Activated B cell treated with CpG ODN at 0.5 μM for 24 hours (primary cell): ENCODE data around the gene ZBTB16. TPM values are rescaled to one million over a fixed set of nuclear protein-coding genes. Genes with fewer than 3 reads are reported as not detected.

ENCODE experiments used
- ATAC-seq: fragments of 200-7000 bp; cut with Tn5 transposase; one replicate; pipeline ENCODE4 v1.10.0; 2021; ENCODE audit warnings: low read depth, mild to moderate bottlenecking, moderate library complexity
- CTCF ChIA-PET: fragments of 350-600 bp; sonication (Branson Sonifier 250); formaldehyde crosslinking; loops from one replicate; lab custom pipeline; 2021; ENCODE audit warnings: antibody characterized with exemption; lab: Charles Lee
- POLR2A ChIA-PET: fragments of 350-600 bp; sonication (Branson Sonifier 250); formaldehyde crosslinking; loops from one replicate; lab custom pipeline; 2021; ENCODE audit warnings: antibody characterized with exemption; lab: Charles Lee
- DNase-seq: peaks from one replicate; pipeline ENCODE4 v3.0.0; 2022
- H3K27ac Mint-ChIP-seq: one replicate; pipeline ENCODE4 v1.8.0; 2020; ENCODE audit warnings: mixed read lengths
- H3K27me3 Mint-ChIP-seq: one replicate; pipeline ENCODE4 v1.8.0; 2021; ENCODE audit warnings: mixed read lengths
- H3K36me3 Mint-ChIP-seq: one replicate; pipeline ENCODE4 v1.8.0; 2021; ENCODE audit warnings: low read depth, mixed read lengths
- H3K4me1 Mint-ChIP-seq: one replicate; pipeline ENCODE4 v1.8.0; 2021; ENCODE audit warnings: mixed read lengths
- H3K4me3 Mint-ChIP-seq: one replicate; pipeline ENCODE4 v1.8.0; 2020; ENCODE audit warnings: mild to moderate bottlenecking, mixed read lengths
- H3K9me3 Mint-ChIP-seq: one replicate; pipeline ENCODE4 v1.8.0; 2020; ENCODE audit warnings: mixed read lengths
- CTCF ChIP-seq: fragments of 200-600 bp; IDR thresholded peaks from one replicate; pipeline ENCODE4 v1.8.0; 2022; ENCODE audit warnings: antibody characterized with exemption, mild to moderate bottlenecking
- intact Hi-C: fragments of 100-400 bp; cut with micrococcal nuclease; formaldehyde crosslinking; loops from one replicate; pipeline ENCODE4 v1.15.1; 2024
- total RNA-seq: library from RNA; stranded (reverse); gene quantifications from 2 replicates; pipeline ENCODE4 v1.2.3, GENCODE V29; 2022

The ZBTB16 gene
- total RNA-seq, 1 donor from 2014 or later, result 2.5 TPM

- no peaks in the 10 kb centered on the region for H3K36me3 Mint-ChIP-seq
- no peak overlapping the region for H3K27ac Mint-ChIP-seq
- H3K27me3 Mint-ChIP-seq, result peaks cover 42% of the 10 kb centered on the region
- peaks cover 16% of the 10 kb centered on the region for H3K4me1 Mint-ChIP-seq
- no peak for TF ChIP-seq CTCF
- ATAC-seq, result no peak
- ChIA-PET CTCF (interaction anchor here (4.2 kb wide), 1 partner anchor 203 kb away, joined by 18 read pairs; no protein-coding TSS in a partner anchor), POLR2A (no interaction called here)
- H3K4me3 Mint-ChIP-seq, result peak overlapping the region; percentile 11
- intact Hi-C loops, result loop anchor here (2.0 kb wide), 1 partner anchor 201 kb away; no protein-coding TSS in a partner anchor
- H3K9me3 Mint-ChIP-seq, result no peaks in the 10 kb centered on the region
- no peak for DNase-seq
Measured at GRCh38 chr11:114058026-114058706, 1.3 kb upstream of the ZBTB16 start.

DNA sequence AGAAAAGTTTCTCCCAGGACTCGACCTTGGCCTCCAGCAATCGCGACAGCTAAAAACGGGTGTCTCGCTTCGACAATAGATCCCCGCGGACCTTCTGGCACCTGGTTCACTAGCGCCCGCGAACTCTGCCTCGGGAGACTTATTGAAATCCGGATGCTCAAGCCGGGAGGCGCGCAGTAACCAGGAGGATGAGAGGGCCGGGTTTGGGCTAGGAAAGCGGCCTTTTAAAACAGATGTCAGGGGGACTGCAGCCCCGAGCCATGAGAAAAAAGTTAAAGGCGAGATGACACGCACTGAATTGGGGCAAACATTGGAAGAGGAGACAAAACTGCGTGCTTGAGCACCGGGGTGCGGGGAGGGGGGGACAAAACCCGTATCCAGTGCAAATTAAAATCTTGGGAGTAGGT is 637 bp upstream of the ZBTB16 start:
- H3K36me3 Mint-ChIP-seq, result no peaks in the 10 kb centered on the region
- DNase-seq, result no peak
- no peak for TF ChIP-seq CTCF
- no peaks in the 10 kb centered on the region for H3K9me3 Mint-ChIP-seq
- ChIA-PET CTCF (interaction anchor here (2.1 to 4.2 kb wide), 3 partner anchors 163 to 202 kb away, joined by 6 to 18 read pairs (median 6); no protein-coding TSS in a partner anchor), POLR2A (no interaction called here)
- no peak overlapping the region for H3K27ac Mint-ChIP-seq
- H3K27me3 Mint-ChIP-seq, result peaks cover 44% of the 10 kb centered on the region
- intact Hi-C loops, result loop anchor here (2.0 kb wide), 1 partner anchor 200 kb away; no protein-coding TSS in a partner anchor
- H3K4me3 Mint-ChIP-seq, result peak overlapping the region; percentile 78
- ATAC-seq, result no peak
- peaks cover 16% of the 10 kb centered on the region for H3K4me1 Mint-ChIP-seq

DNA sequence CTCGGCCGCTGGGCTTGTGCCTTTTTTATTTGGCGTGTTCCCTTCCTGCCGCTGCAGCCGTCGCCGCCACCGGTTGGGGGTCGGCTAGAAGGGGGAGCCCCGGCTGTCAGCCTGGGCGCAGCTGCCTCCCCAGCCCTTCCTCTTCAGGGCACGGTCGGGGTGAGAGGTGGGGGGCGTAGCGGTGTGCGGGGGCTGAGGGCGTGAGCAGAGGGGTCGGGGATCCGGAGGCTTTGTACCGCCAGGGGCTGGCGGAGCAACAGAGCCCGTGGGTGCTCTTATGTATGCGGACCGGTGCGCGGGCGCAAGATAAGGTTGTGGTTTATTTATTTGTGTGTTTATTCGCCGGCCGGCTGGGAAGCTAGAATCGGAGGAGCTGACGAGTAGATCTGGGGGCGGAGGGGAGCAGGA is 477 bp downstream of the ZBTB16 start:
- no peaks in the 10 kb centered on the region for H3K36me3 Mint-ChIP-seq
- intact Hi-C loops, result loop anchor here (2.0 kb wide), 2 partner anchors 17 to 199 kb away; no protein-coding TSS in a partner anchor
- peaks cover 16% of the 10 kb centered on the region for H3K4me1 Mint-ChIP-seq
- ChIA-PET CTCF (interaction anchor here (1.8 to 4.2 kb wide), 4 partner anchors 10 to 201 kb away, joined by 6 to 18 read pairs (median 6); no protein-coding TSS in a partner anchor), POLR2A (interaction anchor here (0.6 to 2.3 kb wide), 5 partner anchors 10 to 201 kb away, joined by 3 to 11 read pairs (median 3); no protein-coding TSS in a partner anchor)
- no peak for TF ChIP-seq CTCF
- H3K27ac Mint-ChIP-seq, result no peak overlapping the region
- peaks cover 37% of the 10 kb centered on the region for H3K27me3 Mint-ChIP-seq
- ATAC-seq (peak; percentile 45), DNase-seq (no peak)
- H3K4me3 Mint-ChIP-seq, result peak overlapping the region; percentile 87
- H3K9me3 Mint-ChIP-seq, result no peaks in the 10 kb centered on the region

- intact Hi-C loops, result loop anchor here (2.0 kb wide), 1 partner anchor 16 kb away; no protein-coding TSS in a partner anchor
- H3K9me3 Mint-ChIP-seq, result no peaks in the 10 kb centered on the region
- POLR2A ChIA-PET, result interaction anchor here (1.2 to 2.3 kb wide), 5 partner anchors 108 to 200 kb away, joined by 3 to 7 read pairs (median 3); no protein-coding TSS in a partner anchor
- H3K4me1 Mint-ChIP-seq, result peaks cover 16% of the 10 kb centered on the region
- no peak overlapping the region for H3K27ac Mint-ChIP-seq
- peak; percentile 43 for DNase-seq
- peak overlapping the region; percentile 87 for H3K4me3 Mint-ChIP-seq
- ATAC-seq, result peak; percentile 33
- no peaks in the 10 kb centered on the region for H3K36me3 Mint-ChIP-seq
- no peak for TF ChIP-seq CTCF
- CTCF ChIA-PET, result interaction anchor here (1.5 to 2.8 kb wide), 4 partner anchors 10 to 200 kb away, joined by 6 to 8 read pairs (median 6); no protein-coding TSS in a partner anchor
- H3K27me3 Mint-ChIP-seq, result peaks cover 37% of the 10 kb centered on the region
Measured at GRCh38 chr11:114060392-114061047, 1.0 kb downstream of the ZBTB16 start.
